CD4-positive, alpha-beta T cell treated with Interferon gamma for 1 hour (primary cell): ENCODE results near the gene NCAM1.
"Not testable (repeated sequence)": the region's sequence is repeated elsewhere in the genome, so short reads cannot be mapped to it uniquely, and the experiment has no call there.

Source experiments
- DNase-seq: peaks from one replicate; pipeline ENCODE4 v3.0.0-alpha.2; 2020

NCAM1 gene

DNA sequence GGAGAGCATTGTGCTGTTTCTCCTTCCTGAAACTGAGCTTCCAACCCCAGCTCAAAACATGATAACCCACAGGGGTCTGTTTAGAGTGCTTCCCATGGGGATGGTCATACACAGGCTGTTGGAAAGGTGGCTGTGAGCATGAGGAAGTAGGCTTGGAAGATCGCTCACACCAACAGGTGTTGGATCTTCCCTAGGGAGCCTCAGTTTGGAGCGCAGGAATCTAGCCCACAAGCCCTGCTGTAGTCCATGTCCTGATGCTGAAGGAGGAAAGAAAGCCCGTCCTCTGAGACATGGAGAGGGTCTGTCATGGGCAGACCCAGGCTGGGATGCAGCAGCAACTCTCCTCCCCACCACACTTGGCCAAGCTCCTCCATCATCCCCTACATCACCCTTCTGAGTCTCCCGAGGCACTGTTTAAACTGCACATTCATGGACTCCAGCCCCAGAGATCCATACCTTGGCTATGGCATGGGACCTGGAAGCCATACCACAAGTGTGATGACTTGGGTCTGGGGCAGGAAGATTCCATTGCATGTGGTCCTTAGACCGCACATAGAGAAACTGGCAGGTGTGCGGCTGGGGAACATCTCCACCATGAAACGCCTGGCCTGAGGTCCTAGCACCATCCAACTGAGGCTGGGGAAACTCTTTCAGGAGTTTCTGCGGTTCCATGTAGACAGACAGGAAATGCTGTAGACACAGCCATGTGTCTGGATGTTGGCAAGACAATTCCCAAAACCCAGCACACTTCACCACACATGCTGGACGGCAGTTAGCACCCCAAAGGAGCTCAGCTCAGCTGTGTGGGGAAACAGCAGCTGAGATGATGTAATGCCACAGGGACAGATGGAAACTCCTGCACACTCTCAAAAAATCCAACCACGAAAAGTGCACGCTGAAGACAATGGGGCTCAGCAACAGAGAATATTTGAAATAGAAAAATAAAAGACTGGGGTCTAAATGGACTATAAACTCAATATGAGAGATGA lies 325.6 kb downstream of the NCAM1 start:
- no peak for DNase-seq

DNA sequence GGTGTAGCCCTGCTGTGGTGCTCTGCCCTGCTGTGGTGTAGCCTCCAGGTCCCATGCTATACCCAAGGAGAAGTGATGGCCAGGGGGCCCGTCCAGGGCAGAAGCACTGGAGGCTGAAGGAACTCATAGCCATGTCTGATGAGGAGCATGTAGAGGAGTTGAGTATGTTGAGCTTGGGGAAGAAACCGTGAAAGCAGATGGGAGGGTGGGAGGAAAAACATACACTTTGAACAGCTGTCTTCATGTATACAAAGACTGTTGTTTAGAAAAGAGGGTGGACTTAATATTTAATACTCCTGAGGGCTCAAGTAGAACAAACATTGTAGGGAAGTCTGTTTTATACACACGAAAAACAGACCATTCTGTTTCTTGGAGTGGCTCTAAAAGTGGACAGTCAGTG lies 326.6 kb downstream of the NCAM1 start:
- DNase-seq, result no peak

DNA sequence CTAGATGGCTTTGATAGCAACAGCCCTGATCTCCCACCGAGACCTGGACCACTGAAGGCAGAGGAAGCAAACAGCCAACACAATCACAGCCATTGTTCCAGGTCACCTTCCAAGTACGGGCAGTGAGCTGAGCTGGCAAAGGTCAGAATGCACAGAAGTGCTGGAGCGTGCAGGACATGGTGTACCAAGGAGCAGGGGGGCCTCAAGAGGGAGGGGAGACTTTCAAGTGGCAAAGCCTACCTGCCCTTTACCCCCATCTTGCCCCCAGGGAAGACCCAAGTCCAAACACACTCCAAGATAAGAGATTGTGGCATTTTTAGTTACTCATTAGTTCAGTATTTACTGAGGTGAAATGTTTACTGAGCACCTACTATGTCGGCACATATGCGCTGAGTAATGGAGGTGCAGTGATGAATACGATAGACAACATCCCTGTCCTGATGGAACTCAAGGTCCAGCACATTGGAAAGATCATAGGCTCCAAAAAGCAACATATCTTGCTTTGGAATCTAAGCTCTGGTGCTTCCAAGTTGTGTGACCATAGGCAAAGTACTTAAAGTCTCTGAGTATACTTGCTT lies 327.2 kb downstream of the NCAM1 start:
- no peak for DNase-seq

DNA sequence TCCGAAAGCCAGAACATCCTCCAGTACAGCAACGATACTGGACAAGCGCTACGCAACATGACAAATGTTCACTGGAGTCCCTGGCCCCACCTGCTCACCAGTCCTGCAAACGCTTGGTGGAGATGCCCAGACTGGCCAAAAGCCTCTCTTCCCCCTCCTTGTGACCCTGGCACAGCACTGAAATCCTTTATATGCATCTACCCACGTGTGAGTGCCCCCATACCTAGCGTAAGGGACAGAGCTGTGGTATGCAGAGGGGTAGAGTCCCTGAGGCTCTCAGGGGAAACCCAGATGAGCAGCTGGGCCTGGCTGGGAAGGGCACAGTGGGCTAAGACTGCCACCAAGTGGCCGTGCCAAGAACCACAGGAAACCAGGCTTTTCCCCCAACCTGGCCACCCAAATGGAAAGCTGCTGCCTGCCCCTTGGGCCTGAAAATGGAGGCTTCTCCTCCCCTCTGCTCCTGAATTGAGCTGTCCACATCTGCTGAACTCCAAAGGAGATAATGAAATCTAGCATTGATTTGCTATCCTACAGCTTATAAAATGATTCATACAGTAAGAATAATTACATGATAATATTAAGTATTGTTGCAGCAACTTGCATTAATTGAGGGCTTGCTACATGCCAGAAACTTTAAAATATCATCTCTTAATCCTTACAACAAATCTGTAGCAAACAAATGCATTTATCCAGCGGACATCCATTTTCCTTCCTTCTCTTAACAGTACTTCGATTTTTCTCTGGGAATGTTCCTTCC lies 328.4 kb downstream of the NCAM1 start:
- DNase-seq, result peak; percentile 57

DNA sequence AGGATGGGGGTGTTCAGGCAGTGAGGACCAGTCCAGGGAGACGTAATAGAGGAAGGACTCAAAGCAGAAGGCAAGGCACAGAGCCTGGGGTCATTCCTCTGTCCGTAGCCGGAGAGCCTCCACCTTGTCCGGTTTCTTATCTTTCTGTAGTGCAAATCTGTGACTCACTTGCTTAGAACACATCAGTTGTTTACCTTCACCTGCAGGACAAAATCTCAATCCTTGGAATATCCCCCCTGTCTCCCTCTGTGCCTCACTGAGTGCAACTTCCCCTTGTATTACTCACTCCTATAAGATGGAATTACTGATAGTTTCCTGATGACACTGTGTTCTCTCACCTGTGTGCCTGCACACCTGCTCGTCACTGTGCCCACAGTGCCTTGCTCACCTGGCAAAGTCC lies 332.7 kb downstream of the NCAM1 start:
- DNase-seq, result no peak

DNA sequence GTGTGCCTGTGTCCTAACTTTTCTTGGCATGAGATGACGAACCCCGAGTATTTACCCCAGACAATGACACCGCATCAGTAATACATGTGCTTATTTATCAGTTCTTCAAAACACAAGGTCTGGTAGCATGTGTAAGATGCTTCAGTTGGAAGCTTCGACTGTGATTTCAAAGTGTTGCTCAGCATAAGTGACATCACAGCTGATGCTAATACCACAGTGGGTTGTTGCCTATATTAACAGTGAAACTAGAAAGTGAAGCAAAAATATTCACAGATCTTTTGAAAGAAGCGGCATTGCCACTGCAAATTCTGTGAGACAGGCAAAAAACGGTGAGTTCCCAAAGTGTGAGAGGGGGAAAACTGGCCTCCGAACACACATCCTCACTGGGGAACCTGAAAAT lies 334.8 kb downstream of the NCAM1 start:
- DNase-seq, result no peak

DNA sequence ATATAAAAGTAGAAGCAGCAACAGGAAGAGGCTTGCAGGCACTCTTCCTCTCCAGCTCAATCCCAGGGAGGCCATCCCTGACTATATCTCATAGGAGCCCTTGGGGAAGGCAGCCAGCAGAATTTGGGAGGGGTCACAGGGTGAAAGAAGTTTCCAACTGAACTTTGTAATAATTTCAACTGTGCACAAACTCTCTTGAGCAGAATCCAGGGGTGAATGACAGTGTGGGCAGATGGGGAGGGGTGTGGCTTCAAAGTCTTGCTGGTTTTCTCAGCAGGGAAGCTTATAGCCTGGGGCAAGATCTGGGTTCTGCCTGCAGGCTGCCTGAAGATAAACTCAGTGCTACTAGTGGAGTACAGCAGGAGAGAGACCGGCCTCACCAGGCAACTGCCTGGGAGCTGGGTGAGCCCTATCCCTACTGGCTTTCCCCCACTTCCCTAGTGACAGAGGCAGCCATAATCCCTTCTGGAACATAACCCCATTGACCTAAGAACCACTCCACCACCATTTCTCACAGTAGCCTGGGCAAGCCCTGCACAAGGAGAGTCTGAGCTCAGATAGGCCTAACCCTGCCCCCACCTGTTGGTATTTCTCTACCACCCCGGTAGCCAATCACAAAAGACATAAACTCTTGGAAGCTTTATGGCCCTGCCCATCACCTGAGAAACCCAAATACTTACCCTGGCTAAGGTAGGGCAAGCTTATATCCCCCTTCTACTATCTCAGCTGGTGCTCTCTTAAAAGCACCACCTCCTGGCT lies 335.4 kb downstream of the NCAM1 start:
- DNase-seq, result no peak

DNA sequence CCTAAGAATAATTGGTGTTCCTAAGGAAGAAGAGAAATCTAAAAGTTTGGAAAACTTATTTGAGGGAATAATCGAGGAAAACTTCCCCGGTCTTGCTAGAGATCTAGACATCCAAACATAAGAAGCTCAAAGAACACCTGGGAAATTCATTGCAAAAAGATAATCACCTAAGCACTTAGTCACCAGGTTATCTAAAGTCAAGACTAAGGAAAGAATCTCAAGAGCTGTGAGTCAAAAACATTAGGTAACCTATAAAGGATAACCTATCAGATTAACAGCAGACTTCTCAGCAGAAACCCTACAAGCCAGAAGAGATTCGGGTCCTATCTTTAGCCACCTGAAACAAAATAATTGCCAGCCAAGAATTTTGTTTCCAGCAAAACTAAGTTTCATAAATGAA lies 337.3 kb downstream of the NCAM1 start:
- not testable (repeated sequence) for DNase-seq

DNA sequence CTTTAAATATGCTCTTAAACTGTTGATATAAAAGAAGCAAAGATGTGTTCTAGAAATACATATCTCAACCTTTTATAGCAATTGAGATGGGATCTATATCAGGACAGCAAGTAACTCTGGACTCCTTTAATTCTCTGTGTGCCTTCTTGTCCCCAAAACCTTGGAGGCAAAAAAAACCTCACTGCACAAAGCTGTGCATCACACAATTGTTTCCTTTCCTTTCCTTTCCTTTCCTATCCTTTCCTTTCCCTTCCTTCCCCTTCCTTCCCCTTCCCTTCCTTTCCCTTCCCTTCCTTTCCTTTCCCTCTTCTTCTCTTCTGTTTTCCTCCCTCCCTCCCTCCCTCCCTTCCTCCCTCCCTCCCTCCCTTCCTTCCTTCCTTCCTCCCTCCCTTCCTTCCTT lies 343.7 kb downstream of the NCAM1 start:
- DNase-seq, result no peak

DNA sequence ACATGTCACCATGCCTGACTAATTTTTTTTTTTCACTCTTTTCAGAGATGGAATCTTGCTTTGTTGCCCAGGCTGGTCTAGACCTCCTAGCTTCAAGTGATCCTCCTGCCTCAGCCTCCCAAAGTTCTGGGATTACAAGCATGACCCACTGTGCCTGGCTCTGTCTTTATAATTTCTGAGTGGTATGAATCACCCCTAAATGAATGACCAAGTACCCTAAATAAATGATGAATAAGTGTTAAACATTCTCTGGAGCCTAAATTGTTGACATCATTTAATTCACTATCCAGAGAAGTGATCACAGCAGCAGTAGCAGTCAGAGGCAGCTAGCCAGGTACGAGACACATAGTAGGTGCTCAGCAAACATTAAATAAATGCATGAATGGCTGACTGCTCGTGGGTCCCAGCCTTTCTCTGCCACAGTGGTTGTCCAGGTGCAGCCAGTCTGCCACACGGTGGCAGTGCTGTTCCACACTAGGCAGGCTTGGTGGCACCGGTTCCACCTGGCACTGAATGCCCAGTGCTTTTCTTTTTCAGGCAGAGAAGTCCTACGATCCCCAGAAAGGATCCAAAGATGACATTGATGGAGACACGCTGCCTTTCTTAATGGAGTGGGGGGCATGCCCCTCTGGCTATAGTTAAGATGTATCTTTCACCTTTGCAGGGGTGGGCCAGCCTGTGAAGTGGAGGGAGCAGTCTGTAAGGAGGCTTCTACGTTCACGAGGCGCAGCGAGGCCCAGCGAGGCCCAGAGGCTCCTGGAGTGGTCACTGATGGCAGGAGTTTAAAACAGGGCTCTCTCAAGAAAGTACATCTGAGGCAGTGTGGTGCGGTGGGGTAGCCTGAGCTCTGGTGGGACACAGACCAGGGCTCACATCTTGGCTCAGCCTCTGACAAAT lies 344.5 kb downstream of the NCAM1 start:
- DNase-seq, result peak; percentile 65

DNA sequence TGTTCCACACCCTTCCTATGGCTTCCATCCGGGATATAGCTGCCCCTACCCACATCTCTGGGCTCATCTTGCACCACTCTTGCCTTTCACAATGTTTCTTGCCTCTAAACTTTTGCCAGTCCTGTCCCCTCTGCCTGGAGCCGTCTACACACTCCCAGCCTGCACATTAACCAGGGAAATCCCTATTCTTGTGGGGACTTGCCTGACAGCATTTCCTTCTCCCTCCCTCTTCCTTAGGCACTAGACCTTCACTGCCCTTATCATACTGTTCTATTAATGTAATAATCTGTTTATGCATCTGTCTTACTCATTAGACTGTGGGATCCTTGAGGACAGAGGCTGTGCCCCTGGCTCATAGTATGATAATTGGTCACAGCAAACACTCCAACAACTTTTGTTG lies 347.4 kb downstream of the NCAM1 start:
- DNase-seq, result no peak

DNA sequence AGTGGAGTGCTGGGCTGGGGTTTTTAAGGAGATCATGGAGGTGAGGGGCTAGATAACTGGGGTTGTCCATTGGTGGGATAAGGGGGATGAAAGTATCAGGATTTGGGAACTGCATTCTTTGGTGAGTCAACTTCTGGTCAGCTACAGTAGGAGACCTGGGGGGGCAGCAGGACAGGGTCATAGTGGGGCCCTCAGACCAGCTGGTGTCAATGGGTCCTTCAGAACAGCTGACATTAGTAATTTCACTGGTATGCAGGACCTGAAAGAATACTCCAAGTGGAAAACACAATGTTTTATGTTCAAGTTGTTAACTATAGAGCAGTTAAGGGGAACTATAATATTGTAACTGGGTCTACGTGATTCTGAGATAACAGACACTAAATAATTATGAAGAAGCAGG lies 350.3 kb downstream of the NCAM1 start:
- DNase-seq, result no peak

DNA sequence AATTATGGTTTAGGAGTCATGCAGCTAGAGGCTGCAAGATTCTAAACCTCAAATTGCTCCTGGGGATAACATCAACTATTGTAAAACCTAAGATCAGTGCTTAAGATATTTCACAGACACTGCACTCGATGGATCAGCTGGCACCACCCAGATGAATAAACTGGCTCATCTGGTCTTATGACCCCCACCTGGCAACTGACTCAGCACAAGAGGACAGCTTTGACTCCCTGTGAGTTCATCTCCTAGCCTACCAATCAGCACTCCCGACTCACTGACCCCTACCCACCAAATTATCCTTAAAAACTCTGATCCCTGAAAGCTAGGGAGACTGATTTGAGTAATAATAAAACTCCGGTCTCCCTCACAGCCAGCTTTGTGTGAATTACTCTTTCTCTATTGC lies 352.4 kb downstream of the NCAM1 start:
- no peak for DNase-seq

DNA sequence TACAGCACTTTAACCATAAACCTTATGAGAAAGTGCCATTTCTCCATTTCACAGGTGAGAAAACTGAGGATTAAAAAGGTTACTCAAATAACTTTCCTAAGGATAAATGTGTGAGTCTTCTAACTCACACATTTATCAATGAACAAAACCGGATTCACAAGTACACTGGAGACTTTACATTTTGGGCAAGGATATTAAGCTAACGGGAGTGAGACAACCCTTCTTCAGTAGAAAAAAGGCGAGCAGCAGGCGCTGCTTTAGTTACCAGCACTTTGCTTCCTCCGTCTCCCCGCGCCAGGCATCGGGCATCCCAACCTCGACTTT lies 352.8 kb downstream of the NCAM1 start:
- DNase-seq, result no peak

DNA sequence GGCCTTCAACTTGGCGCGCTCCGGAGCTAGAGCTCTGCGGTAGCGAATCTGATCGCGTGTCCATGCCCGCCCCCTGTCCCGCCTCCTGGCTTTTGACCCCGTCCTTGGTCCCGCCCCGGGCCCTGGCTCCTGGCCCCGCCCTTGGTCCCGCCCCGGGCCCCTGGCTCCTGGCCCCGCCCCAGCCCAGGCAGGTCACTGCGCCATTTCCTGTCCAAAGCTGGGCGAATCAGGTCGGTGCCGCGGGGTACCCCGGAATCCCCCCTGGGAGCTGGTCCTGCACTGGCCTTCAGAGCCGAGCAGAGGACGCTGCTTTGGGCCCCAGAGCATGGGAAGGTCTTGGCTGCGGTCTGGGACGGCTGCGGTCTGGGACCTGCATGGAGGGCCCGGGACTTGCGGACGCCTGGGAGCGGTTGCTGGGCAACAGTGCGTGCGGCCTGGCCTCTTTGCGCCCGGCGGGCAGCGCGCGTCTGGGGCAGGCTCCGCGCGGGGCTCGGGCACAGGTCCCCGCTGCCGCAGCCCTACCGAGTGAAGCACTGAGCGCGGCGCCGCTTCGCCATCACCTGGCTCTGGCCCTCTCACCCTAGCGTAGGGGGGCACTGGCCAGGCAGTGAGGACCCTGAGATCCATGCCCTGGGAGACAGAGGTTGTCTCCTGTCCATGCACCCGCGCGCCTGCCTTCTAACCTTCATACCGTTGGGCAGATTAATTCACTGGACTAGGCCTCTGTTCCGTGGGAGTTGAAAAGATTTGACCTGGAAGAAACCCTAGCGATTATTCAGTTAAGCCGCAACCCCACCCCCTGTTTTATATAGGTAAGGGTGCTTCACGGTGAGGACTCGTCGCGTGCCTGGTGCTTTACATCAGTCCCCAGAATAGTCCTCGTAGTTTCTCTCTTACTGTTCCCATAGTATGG lies 353.4 kb downstream of the NCAM1 start, which contains the start of gene TTC12:
Gene TTC12 (plus strand): TSS at position 195 of the 913 bp plus-strand sequence. CDS start 1,675 bp downstream, outside the sequence.
- peak; percentile 90 for DNase-seq

DNA sequence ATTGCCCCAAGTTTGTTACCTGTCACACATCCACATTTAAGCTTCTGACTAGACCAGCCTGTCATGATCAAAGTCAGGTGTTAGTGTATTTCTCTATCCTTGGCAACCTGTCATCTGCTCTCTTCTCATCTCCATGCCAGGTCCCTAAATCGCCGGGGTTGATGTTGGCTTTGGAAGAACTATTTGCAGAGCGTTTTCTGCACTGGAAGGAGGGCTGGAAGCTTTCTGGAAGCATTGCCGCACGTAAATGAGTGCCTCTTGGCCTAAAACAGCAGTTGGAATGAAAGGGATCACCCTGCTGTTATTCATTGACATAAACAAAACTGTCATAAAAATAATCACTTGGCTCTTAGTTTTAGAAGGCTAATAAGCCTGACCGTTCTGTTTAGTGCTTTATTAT lies 354.6 kb downstream of the NCAM1 start:
- no peak for DNase-seq

DNA sequence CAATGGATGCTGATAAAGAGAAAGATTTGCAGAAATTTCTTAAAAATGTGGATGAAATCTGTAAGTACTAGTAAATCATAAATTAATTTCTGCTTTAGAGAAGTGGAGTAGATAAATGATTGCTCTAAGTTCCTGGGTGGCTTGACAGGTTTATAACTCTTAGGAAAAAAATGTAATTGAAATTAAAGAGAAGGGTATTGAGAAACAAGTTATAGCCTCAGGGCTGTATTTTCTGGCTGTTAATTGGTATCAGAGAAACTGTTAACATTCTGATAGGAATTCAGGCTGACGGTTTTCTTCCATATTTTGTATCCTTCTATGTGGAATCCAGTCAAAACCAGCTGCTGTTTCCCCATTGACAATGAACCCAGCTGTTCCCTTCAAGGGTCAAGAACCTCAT lies 355.0 kb downstream of the NCAM1 start:
- DNase-seq, result no peak

DNA sequence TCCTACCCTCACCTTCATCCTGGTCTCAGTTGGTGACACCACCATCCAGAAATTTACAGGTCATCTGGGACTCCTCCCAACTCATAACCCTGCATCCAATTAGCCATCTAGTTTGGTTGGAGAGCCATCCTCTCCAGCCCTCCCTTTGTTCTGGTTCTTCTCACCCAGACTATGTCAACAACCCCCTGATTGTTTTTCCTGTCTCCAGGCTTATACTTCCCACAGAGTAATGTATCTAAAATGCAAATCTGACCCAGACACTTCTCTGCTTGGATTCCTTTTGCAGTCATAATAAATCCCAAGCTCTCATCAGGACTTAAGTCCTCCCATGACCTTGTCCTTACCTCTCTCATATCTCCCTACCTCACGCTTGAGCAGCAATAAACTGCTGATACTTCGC lies 356.1 kb downstream of the NCAM1 start:
- DNase-seq, result no peak

DNA sequence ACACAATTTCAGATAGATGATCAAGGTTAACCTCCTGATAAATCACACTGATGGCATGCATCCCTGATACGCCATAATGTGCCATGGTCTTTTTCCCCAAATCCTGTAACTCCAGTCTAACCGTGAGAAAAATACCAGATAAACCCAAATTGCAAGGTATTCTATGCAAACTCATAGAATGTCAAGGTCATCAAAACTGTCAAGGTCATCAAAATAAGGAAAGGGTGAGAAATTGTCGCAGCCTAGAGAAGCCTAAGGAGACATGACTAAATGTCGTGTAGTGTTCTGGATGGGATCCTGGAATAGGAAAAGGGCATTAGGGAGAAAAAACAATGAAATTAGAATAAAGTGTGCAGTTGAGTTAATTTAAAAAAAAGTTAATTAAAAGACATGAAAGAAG lies 357.9 kb downstream of the NCAM1 start:
- DNase-seq, result no peak

DNA sequence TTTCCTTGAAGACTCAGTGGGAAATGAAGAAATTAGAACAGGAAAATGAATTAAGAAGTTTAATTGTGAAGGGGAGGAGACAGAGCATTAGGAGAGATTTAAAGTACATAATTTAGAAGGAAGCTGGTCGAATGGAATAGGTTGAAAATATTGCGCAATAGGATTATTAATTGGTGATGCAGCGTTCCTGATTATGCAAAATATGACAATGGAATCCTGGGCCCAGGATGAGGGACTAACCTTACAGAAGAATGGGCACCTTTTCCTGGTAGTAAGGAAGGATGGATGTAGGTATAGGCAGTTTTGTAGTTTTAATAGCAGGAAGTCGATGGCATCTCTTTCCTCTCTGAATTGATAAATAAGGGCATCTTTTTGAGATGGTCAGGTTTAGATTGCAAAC lies 360.9 kb downstream of the NCAM1 start:
- no peak for DNase-seq

DNA sequence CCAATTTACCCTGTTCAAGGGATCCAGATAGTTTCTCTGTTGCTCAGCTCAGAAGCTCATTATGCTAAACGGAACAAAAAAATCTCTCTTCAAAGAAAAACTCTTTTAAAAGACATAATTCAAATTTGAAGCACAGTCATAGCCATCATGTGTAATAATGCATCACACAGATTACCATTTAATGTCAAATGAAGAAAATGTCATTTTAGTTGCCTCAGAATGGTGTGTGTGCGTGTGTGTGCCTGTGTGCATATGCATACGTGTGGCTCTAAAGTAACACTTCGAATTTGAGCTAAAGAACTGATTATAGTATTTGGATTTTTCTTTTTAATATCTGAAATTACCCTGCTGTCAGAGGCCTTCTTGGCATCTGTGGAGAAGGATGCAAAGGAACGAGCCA lies 363.0 kb downstream of the NCAM1 start:
- DNase-seq, result no peak
